ENCODE data around the gene MLC1.

- TF ChIP-seq CTCF (IDR thresholded peaks at IDR 0.05) (no peak), EZH2phosphoT487 (IDR thresholded peaks at IDR 0.05) (no peak), EZH2 (IDR thresholded peaks at IDR 0.05) (no peak)
Observed at GRCh38 chr22:50089231-50089630, 4.0 kb upstream of the MLC1 start.

Data from neural progenitor cell (in vitro differentiated cells).